HepG2 (cell line): Measurements from ENCODE around the gene BHLHE41. TPM values are rescaled to one million over a fixed set of nuclear protein-coding genes. Genes with fewer than 3 reads are reported as not detected.

Source experiments
- ATAC-seq: fragments of 200-7000 bp; cut with Tn5 transposase; 3 replicates; pipeline ENCODE4 v1.9.1; 2020; ENCODE audit warnings: mild to moderate bottlenecking, moderate library complexity
- BruUV-seq: library from RNA; stranded (reverse); fragments of 400-500 nt; replicated peaks from 2 replicates; lab custom pipeline; 2021; lab: Mats Ljungman, UMichigan
- CTCF ChIA-PET: fragments of 300-600 bp; formaldehyde crosslinking; extraction: SDS; loops from one replicate; lab custom pipeline; 2021; ENCODE audit warnings: low total read pairs, inconsistent platforms, low intra/inter-chr PET ratio; lab: Yijun Ruan, JAX
- POLR2A ChIA-PET: fragments of 350-600 bp; sonication (Branson Sonifier 250); formaldehyde crosslinking; loops from one replicate; lab custom pipeline; 2020; ENCODE audit warnings: antibody characterized with exemption, inconsistent platforms; lab: Yijun Ruan, JAX
- DNase-seq: peaks from one replicate; pipeline ENCODE4 v3.0.0-alpha.2; 2015; ENCODE audit warnings: low spot score
- FAIRE-seq: peaks from 3 replicates; lab custom pipeline; 2011; peaks lifted over from hg19 to GRCh38; lab: Jason Lieb, UNC
- H2AFZ ChIP-seq: one replicate; pipeline ENCODE4 v1.6.1; 2011; ENCODE audit warnings: low read length, inconsistent platforms
- H3K27ac ChIP-seq: fragments of 300-600 bp; 3 replicates; pipeline ENCODE4 v1.8.0; 2011; ENCODE audit warnings: mixed run types, mild to moderate bottlenecking, mixed read lengths, low read length, inconsistent platforms; ENCODE audit not compliant: insufficient read depth; ENCODE audit errors: extremely low read length
- H3K27me3 ChIP-seq, 2 experiments: fragments of 200-600 bp in 1 of 2; 2 replicates in 1 of 2; 3 replicates in 1 of 2; pipeline versions ENCODE4 v1.6.0 to v1.8.0; 2011; ENCODE audit warnings: low read length in 2 of 2, mild to moderate bottlenecking in 2 of 2, moderate library complexity in 2 of 2, inconsistent platforms in 1 of 2; ENCODE audit not compliant: insufficient read depth in 2 of 2, control insufficient read depth in 1 of 2
- H3K36me3 ChIP-seq, 2 experiments: fragments of 200-600 bp in 1 of 2; replicated peaks in 1 of 2; 2 replicates in 1 of 2; 3 replicates in 1 of 2; pipeline versions ENCODE4 v1.5.1 to v1.8.0; 2011; ENCODE audit warnings: low read length in 2 of 2, inconsistent platforms in 1 of 2; ENCODE audit not compliant: insufficient read depth in 2 of 2, control insufficient read depth in 1 of 2
- H3K4me1 ChIP-seq: 2 replicates; pipeline ENCODE4 v1.5.1; 2012; ENCODE audit warnings: low read length, inconsistent platforms; ENCODE audit not compliant: insufficient read depth
- H3K4me2 ChIP-seq: 2 replicates; pipeline ENCODE4 v1.6.0; 2011; ENCODE audit warnings: low read depth, low read length, inconsistent platforms
- H3K4me3 ChIP-seq, 3 experiments: fragments of 200-600 bp in 1 of 3; sonication (generic), shearing (Covaris generic) in 1 of 3; replicated peaks in 1 of 3; 2 replicates each; pipeline ENCODE4 v1.5.1; 2011 to 2016; ENCODE audit warnings: low read length in 3 of 3, inconsistent platforms in 2 of 3, low read depth in 2 of 3, mild to moderate bottlenecking in 2 of 3, control low read depth in 1 of 3, mixed read lengths in 1 of 3; ENCODE audit not compliant: insufficient read depth in 1 of 3
- H3K79me2 ChIP-seq: one replicate; pipeline ENCODE4 v1.6.1; 2011; ENCODE audit warnings: low read length, inconsistent platforms; ENCODE audit not compliant: insufficient read depth
- H3K9ac ChIP-seq: 2 replicates; pipeline ENCODE4 v1.6.0; 2011; ENCODE audit warnings: mild to moderate bottlenecking, low read depth, low read length, inconsistent platforms; ENCODE audit not compliant: insufficient read depth
- H3K9me3 ChIP-seq: 2 replicates; pipeline ENCODE4 v1.5.1; 2012; ENCODE audit warnings: mild to moderate bottlenecking, low read length
- H4K20me1 ChIP-seq: 2 replicates; pipeline ENCODE4 v1.6.0; 2011; ENCODE audit warnings: inconsistent platforms, mild to moderate bottlenecking, low read length, moderate library complexity; ENCODE audit not compliant: insufficient read depth
- ADNP ChIP-seq: sonication (generic); formaldehyde crosslinking; IDR thresholded peaks from 2 replicates; pipeline ENCODE4 v1.4.0; 2020; ENCODE audit warnings: missing genetic modification reagents
- ATF7-NPFF ChIP-seq: sonication (generic); formaldehyde crosslinking; IDR thresholded peaks from 2 replicates; pipeline ENCODE4 v1.8.1; 2023; ENCODE audit warnings: mild to moderate bottlenecking, low read depth, missing genetic modification reagents, moderate library complexity
- CHD2 ChIP-seq: IDR thresholded peaks from 2 replicates; pipeline ENCODE4 v1.6.1; 2011; ENCODE audit warnings: low read depth, low read length, improper control_type of control experiment
- CREB1 ChIP-seq, 2 experiments: fragments of 450-650 bp in 1 of 2; IDR thresholded peaks; 2 replicates each; pipeline ENCODE4 v1.6.1; 2016 to 2017; ENCODE audit warnings: control low read depth in 1 of 2, mild to moderate bottlenecking in 1 of 2, missing compliant biosample characterization in 1 of 2, missing genetic modification characterization in 1 of 2
- IRF1 ChIP-seq: sonication (generic); formaldehyde crosslinking; IDR thresholded peaks from 2 replicates; pipeline ENCODE4 v1.4.0; 2020; ENCODE audit warnings: low read depth, mild to moderate bottlenecking, missing genetic modification reagents
- JDP2 ChIP-seq: sonication (generic); formaldehyde crosslinking; IDR thresholded peaks from 2 replicates; pipeline ENCODE4 v1.8.1; 2022; ENCODE audit warnings: missing genetic modification reagents, borderline replicate concordance
- JUND ChIP-seq: sonication (generic); formaldehyde crosslinking; IDR thresholded peaks from 2 replicates; pipeline ENCODE4 v1.8.0; 2022; ENCODE audit warnings: mild to moderate bottlenecking, missing genetic modification reagents
- KLF9 ChIP-seq: IDR thresholded peaks from 2 replicates; pipeline ENCODE4 v1.6.1; 2016; ENCODE audit warnings: low read depth
- LCORL ChIP-seq, 2 experiments: fragments of 450-650 bp in 1 of 2; sonication (generic) in 1 of 2; formaldehyde crosslinking in 1 of 2; IDR thresholded peaks; 2 replicates each; pipeline versions ENCODE4 v1.5.0 to v1.6.1; 2017 to 2020; ENCODE audit warnings: antibody characterized with exemption in 1 of 2, missing genetic modification reagents in 1 of 2
- PAWR ChIP-seq: sonication (generic); formaldehyde crosslinking; IDR thresholded peaks from 2 replicates; pipeline ENCODE4 v1.4.0; 2020; ENCODE audit warnings: missing genetic modification reagents, mild to moderate bottlenecking, borderline replicate concordance
- SP4 ChIP-seq: sonication (generic); formaldehyde crosslinking; IDR thresholded peaks from 2 replicates; pipeline ENCODE4 v1.8.1; 2023; ENCODE audit warnings: mild to moderate bottlenecking, missing genetic modification reagents
- THAP11 ChIP-seq: IDR thresholded peaks from 2 replicates; pipeline ENCODE4 v1.6.1; 2016; ENCODE audit warnings: missing biosample characterization, missing genetic modification reagents
- ZNF17 ChIP-seq: sonication (generic); formaldehyde crosslinking; IDR thresholded peaks from 2 replicates; pipeline ENCODE4 v1.5.0; 2020; ENCODE audit warnings: mild to moderate bottlenecking, missing genetic modification reagents
- ZNF616 ChIP-seq: sonication (generic); formaldehyde crosslinking; IDR thresholded peaks from 2 replicates; pipeline ENCODE4 v1.5.0; 2020; ENCODE audit warnings: low read depth, mild to moderate bottlenecking, missing genetic modification reagents
- ZNF674 ChIP-seq: sonication (generic); formaldehyde crosslinking; IDR thresholded peaks from 2 replicates; pipeline ENCODE4 v1.5.0; 2020; ENCODE audit warnings: low read depth, mild to moderate bottlenecking, missing genetic modification reagents
- ZNF773 ChIP-seq: sonication (generic); formaldehyde crosslinking; IDR thresholded peaks from 2 replicates; pipeline ENCODE4 v1.4.0; 2020; ENCODE audit warnings: missing genetic modification reagents, borderline replicate concordance
- WGBS: methylation state at CpG from one replicate; pipeline ENCODE4 v1.1.6; 2017; ENCODE audit warnings: low lambda C conversion rate; 5-methylcytosine and 5-hydroxymethylcytosine counted together
- in situ Hi-C: cut with HindIII; loops from 2 replicates; pipeline ENCODE4 v1.10.0; 2017; ENCODE audit warnings: low pct_unique_long_range_greater_than_20kb; ENCODE audit not compliant: extremely low pct_ligation_motif_present
- intact Hi-C: fragments of 100-400 bp; cut with micrococcal nuclease; formaldehyde crosslinking; loops from one replicate; pipeline ENCODE4 v1.10.0; 2022; ENCODE audit not compliant: unreplicated experiment
- polyA plus RNA-seq, 8 experiments: library from polyadenylated mRNA; depleted of rRNA in 3 of 8; stranded (reverse) in 7 of 8; unstranded in 1 of 8; fragments of >200 nt; fragmentation: Illumina TruSeq in 4 of 8; extraction: Trizol in 4 of 8; gene quantifications; 2 replicates each; pipeline versions ENCODE4 v1.2.1 to v1.2.3, GENCODE V29; 2011 to 2016; ENCODE audit warnings: low read depth in 4 of 8, missing spikeins in 1 of 8, mixed read lengths in 1 of 8; ENCODE audit not compliant: insufficient read depth in 1 of 8
- total RNA-seq, 5 experiments: library from RNA; depleted of rRNA; stranded (reverse); fragments of >200 nt; fragmentation: Illumina TruSeq; extraction: Trizol; gene quantifications; 2 replicates each; pipeline ENCODE4 v1.2.3, GENCODE V29; 2016; ENCODE audit warnings: low read depth in 1 of 5

BHLHE41 gene
- total and polyA plus RNA-seq, 2 of the 13 experiments (the other 11 are each of a cell fraction or from before 2014, with no cell fraction given), result 0.03 TPM; not detected in 1

DNA sequence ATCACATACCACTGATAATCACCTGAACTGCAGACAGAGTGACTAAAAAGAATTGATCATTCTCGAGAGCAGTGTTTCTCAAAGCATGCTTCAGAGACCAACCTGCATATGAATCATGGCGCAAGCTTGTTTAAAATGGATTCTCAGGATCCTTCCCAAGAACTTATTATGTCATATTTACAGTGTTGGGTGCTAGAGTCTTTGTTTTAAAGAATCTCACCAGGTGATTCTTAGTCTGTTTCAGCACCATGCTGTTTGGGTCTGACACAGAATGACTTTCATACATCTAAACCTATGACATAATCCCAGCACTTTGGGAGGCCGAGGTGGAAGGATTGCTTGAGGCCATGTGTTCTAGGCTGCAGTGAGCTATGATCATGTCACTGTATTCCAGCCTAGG is 39.3 kb upstream of the BHLHE41 start:
- TF ChIP-seq CHD2 (no peak), JDP2 (CRISPR knock-in tag) (no peak), ZNF773 (CRISPR knock-in tag) (no peak), ATF7-NPFF (CRISPR knock-in tag) (no peak), KLF9 (CRISPR knock-in tag) (no peak), ZNF616 (CRISPR knock-in tag) (no peak)
- TF ChIP-seq, all 625 proteins: peak for 0
- H3K4me2 ChIP-seq, result no peak overlapping the region
- no peaks in the 10 kb centered on the region for H3K9me3 ChIP-seq
- no peak overlapping the region for H3K9ac ChIP-seq
- no TSS peak for BruUV-seq
- no peaks in the 10 kb centered on the region for H4K20me1 ChIP-seq
- intact Hi-C loops (no loop called here), in situ Hi-C loops (no loop called here)
- no peak overlapping the region for H2AFZ ChIP-seq
- H3K79me2 ChIP-seq, result no peaks in the 10 kb centered on the region
- POLR2A ChIA-PET, result no interaction called here
- CTCF ChIA-PET, result no interaction called here
- no peaks in the 10 kb centered on the region for H3K36me3 ChIP-seq
- DNase-seq, result no peak
- no peaks in the 10 kb centered on the region for H3K27me3 ChIP-seq
- no peak for ATAC-seq
- no peak overlapping the region for H3K27ac ChIP-seq
- no peak overlapping the region for H3K4me3 ChIP-seq
- no peak for FAIRE-seq
- no peaks in the 10 kb centered on the region for H3K4me1 ChIP-seq
- 12% methylated on average over 3 of the region's 3 CpGs for WGBS

GRCh38 chr12:26162905-26163304 is 38.1 kb upstream of the BHLHE41 start:
- no peak for FAIRE-seq

More at GRCh38 chr12:26162905-26163304, 38.1 kb upstream of the BHLHE41 start:
- no peaks in the 10 kb centered on the region for H4K20me1 ChIP-seq
- H3K9ac ChIP-seq, result no peak overlapping the region
- POLR2A ChIA-PET, result no interaction called here
- no peaks in the 10 kb centered on the region; a peak in 1 of 5 replicates for H3K27me3 ChIP-seq
- H2AFZ ChIP-seq, result no peak overlapping the region
- no TSS peak for BruUV-seq
- no peaks in the 10 kb centered on the region for H3K79me2 ChIP-seq
- no peak overlapping the region for H3K27ac ChIP-seq
- intact Hi-C loops (no loop called here), in situ Hi-C loops (no loop called here)
- WGBS, result 20% methylated on average over 4 of the region's 4 CpGs
- no peak for DNase-seq
- H3K36me3 ChIP-seq, result no peaks in the 10 kb centered on the region
- H3K4me1 ChIP-seq, result no peaks in the 10 kb centered on the region
- no peak overlapping the region for H3K4me2 ChIP-seq
- no peak for ATAC-seq
- CTCF ChIA-PET, result no interaction called here
- no peak overlapping the region for H3K4me3 ChIP-seq
- no peak for TF ChIP-seq SP4 (CRISPR knock-in tag)
- no peak for TF ChIP-seq ADNP (CRISPR knock-in tag)
- no peak for TF ChIP-seq IRF1 (CRISPR knock-in tag)
- no peak for TF ChIP-seq ZNF674 (CRISPR knock-in tag)
- no peak for TF ChIP-seq PAWR (CRISPR knock-in tag)
- TF ChIP-seq ZNF17, result no peak
- TF ChIP-seq LCORL (IDR thresholded peaks at IDR 0.05), result no peak
- TF ChIP-seq LCORL (CRISPR knock-in tag; IDR thresholded peaks at IDR 0.05), result no peak
- TF ChIP-seq JUND (CRISPR knock-in tag), result no peak
- no peak for TF ChIP-seq THAP11 (CRISPR knock-in tag)
- TF ChIP-seq CREB1 (IDR thresholded peaks at IDR 0.05), result no peak
- TF ChIP-seq CREB1 (CRISPR knock-in tag; IDR thresholded peaks at IDR 0.05), result no peak
- no peaks in the 10 kb centered on the region for H3K9me3 ChIP-seq
